Measurements from ENCODE around the gene JCAD. TPM values are rescaled to one million over a fixed set of nuclear protein-coding genes. Genes with fewer than 3 reads are reported as not detected.

JCAD gene
- total and polyA plus RNA-seq, 9 donors = 21.0 to 44.6 (median 33.4) TPM

GRCh38 chr10:30047924-30048531 is 11.4 kb downstream of the JCAD start:
- H3K4me3 ChIP-seq (ENCODE audit: low read length) = no peak overlapping the region
- H3K27ac ChIP-seq (ENCODE audit: low read length) = no peak overlapping the region
- no peak for DNase-seq
- no peaks in the 10 kb centered on the region for H3K9me3 ChIP-seq (replicated peaks; ENCODE audit: control insufficient read depth, low read depth, low read length)
- peaks cover 8% of the 10 kb centered on the region for H3K36me3 ChIP-seq (ENCODE audit: control insufficient read depth, insufficient read depth, low read length)
- no peaks in the 10 kb centered on the region for H3K4me1 ChIP-seq (ENCODE audit: control insufficient read depth, insufficient read depth, low read length)
- H3K27me3 ChIP-seq (ENCODE audit: control insufficient read depth, insufficient read depth, low read length) = no peaks in the 10 kb centered on the region
- 92% methylated on average over 2 of the region's 11 CpGs for WGBS (ENCODE audit: insufficient coverage)

GRCh38 chr10:30047430-30047829 is 12.0 kb downstream of the JCAD start:
- Histone ChIP-seq H3K9me3 (replicated peaks; ENCODE audit: control insufficient read depth, low read depth, low read length) (no peaks in the 10 kb centered on the region), H3K27me3 (ENCODE audit: control insufficient read depth, insufficient read depth, low read length) (no peaks in the 10 kb centered on the region), H3K4me3 (ENCODE audit: low read length) (no peak overlapping the region), H3K4me1 (ENCODE audit: control insufficient read depth, insufficient read depth, low read length) (no peaks in the 10 kb centered on the region), H3K36me3 (ENCODE audit: control insufficient read depth, insufficient read depth, low read length) (peaks cover 8% of the 10 kb centered on the region), H3K27ac (ENCODE audit: low read length) (no peak overlapping the region)
- DNase-seq = no peak
- 91% methylated on average over 21 of the region's 21 CpGs for WGBS (ENCODE audit: insufficient coverage)

- Histone ChIP-seq H3K9me3 (replicated peaks; ENCODE audit: control insufficient read depth, low read depth, low read length) (no peaks in the 10 kb centered on the region), H3K4me1 (ENCODE audit: control insufficient read depth, insufficient read depth, low read length) (no peaks in the 10 kb centered on the region), H3K36me3 (ENCODE audit: control insufficient read depth, insufficient read depth, low read length) (peaks cover 8% of the 10 kb centered on the region), H3K27me3 (ENCODE audit: control insufficient read depth, insufficient read depth, low read length) (no peaks in the 10 kb centered on the region), H3K4me3 (ENCODE audit: low read length) (no peak overlapping the region), H3K27ac (ENCODE audit: low read length) (no peak overlapping the region)
- WGBS (ENCODE audit: insufficient coverage) = 50% methylated on average over 2 of the region's 3 CpGs
- DNase-seq = no peak
These were observed 12.9 kb downstream of the JCAD start for GRCh38 chr10:30046476-30046875.

GRCh38 chr10:30045961-30046360 is 13.4 kb downstream of the JCAD start:
- H3K9me3 ChIP-seq (replicated peaks; ENCODE audit: control insufficient read depth, low read depth, low read length) = no peaks in the 10 kb centered on the region
- WGBS (ENCODE audit: insufficient coverage) = no CpG with 5 or more reads among the region's 7 CpGs
- no peak overlapping the region for H3K27ac ChIP-seq (ENCODE audit: low read length)
- H3K36me3 ChIP-seq (ENCODE audit: control insufficient read depth, insufficient read depth, low read length) = peaks cover 8% of the 10 kb centered on the region
- no peaks in the 10 kb centered on the region for H3K27me3 ChIP-seq (ENCODE audit: control insufficient read depth, insufficient read depth, low read length)
- DNase-seq = no peak
- H3K4me1 ChIP-seq (ENCODE audit: control insufficient read depth, insufficient read depth, low read length) = no peaks in the 10 kb centered on the region
- no peak overlapping the region for H3K4me3 ChIP-seq (ENCODE audit: low read length)

GRCh38 chr10:30043476-30044270 is 15.7 kb downstream of the JCAD start:
- Histone ChIP-seq H3K4me3 (ENCODE audit: low read length) (no peak overlapping the region), H3K27ac (ENCODE audit: low read length) (no peak overlapping the region), H3K9me3 (replicated peaks; ENCODE audit: control insufficient read depth, low read depth, low read length) (no peaks in the 10 kb centered on the region), H3K4me1 (ENCODE audit: control insufficient read depth, insufficient read depth, low read length) (peaks cover 7% of the 10 kb centered on the region), H3K27me3 (ENCODE audit: control insufficient read depth, insufficient read depth, low read length) (peaks cover 5% of the 10 kb centered on the region), H3K36me3 (ENCODE audit: control insufficient read depth, insufficient read depth, low read length) (peaks cover 11% of the 10 kb centered on the region)
- WGBS (ENCODE audit: insufficient coverage) = 36% methylated on average over 4 of the region's 5 CpGs
- no peak for DNase-seq

- 100% methylated on average over 1 of the region's 3 CpGs for WGBS (ENCODE audit: insufficient coverage)
- Histone ChIP-seq H3K36me3 (ENCODE audit: control insufficient read depth, insufficient read depth, low read length) (peaks cover 11% of the 10 kb centered on the region), H3K27ac (ENCODE audit: low read length) (no peak overlapping the region)
These were observed 16.6 kb downstream of the JCAD start for GRCh38 chr10:30042820-30043219.

GRCh38 chr10:30041196-30042105 is 17.9 kb downstream of the JCAD start:
- 90% methylated on average over 3 of the region's 8 CpGs for WGBS (ENCODE audit: insufficient coverage)
- DNase-seq = peak; percentile 47
- Histone ChIP-seq H3K9me3 (replicated peaks; ENCODE audit: control insufficient read depth, low read depth, low read length) (no peaks in the 10 kb centered on the region), H3K27ac (ENCODE audit: low read length) (peak overlapping the region; percentile 65), H3K4me1 (ENCODE audit: control insufficient read depth, insufficient read depth, low read length) (peaks cover 12% of the 10 kb centered on the region), H3K4me3 (ENCODE audit: low read length) (no peak overlapping the region), H3K36me3 (ENCODE audit: control insufficient read depth, insufficient read depth, low read length) (peaks cover 11% of the 10 kb centered on the region), H3K27me3 (ENCODE audit: control insufficient read depth, insufficient read depth, low read length) (peaks cover 5% of the 10 kb centered on the region)

More at GRCh38 chr10:30042820-30043219, 16.6 kb downstream of the JCAD start:
- DNase-seq = no peak
- Histone ChIP-seq H3K27me3 (ENCODE audit: control insufficient read depth, insufficient read depth, low read length) (peaks cover 5% of the 10 kb centered on the region), H3K9me3 (replicated peaks; ENCODE audit: control insufficient read depth, low read depth, low read length) (no peaks in the 10 kb centered on the region), H3K4me3 (ENCODE audit: low read length) (no peak overlapping the region), H3K4me1 (ENCODE audit: control insufficient read depth, insufficient read depth, low read length) (peaks cover 7% of the 10 kb centered on the region)

- Histone ChIP-seq H3K4me1 (ENCODE audit: control insufficient read depth, insufficient read depth, low read length) (peaks cover 15% of the 10 kb centered on the region), H3K27me3 (ENCODE audit: control insufficient read depth, insufficient read depth, low read length) (peaks cover 5% of the 10 kb centered on the region), H3K4me3 (ENCODE audit: low read length) (no peak overlapping the region), H3K36me3 (ENCODE audit: control insufficient read depth, insufficient read depth, low read length) (peaks cover 6% of the 10 kb centered on the region), H3K27ac (ENCODE audit: low read length) (peak overlapping the region; percentile 65), H3K9me3 (replicated peaks; ENCODE audit: control insufficient read depth, low read depth, low read length) (no peaks in the 10 kb centered on the region)
- WGBS (ENCODE audit: insufficient coverage) = 91% methylated on average over 7 of the region's 8 CpGs
- DNase-seq = no peak
These were observed 18.8 kb downstream of the JCAD start for GRCh38 chr10:30040597-30040996.

- Histone ChIP-seq H3K9me3 (replicated peaks; ENCODE audit: control insufficient read depth, low read depth, low read length) (no peaks in the 10 kb centered on the region), H3K27ac (ENCODE audit: low read length) (peak overlapping the region; percentile 59), H3K4me1 (ENCODE audit: control insufficient read depth, insufficient read depth, low read length) (peaks cover 15% of the 10 kb centered on the region), H3K4me3 (ENCODE audit: low read length) (no peak overlapping the region), H3K36me3 (ENCODE audit: control insufficient read depth, insufficient read depth, low read length) (peaks cover 4% of the 10 kb centered on the region), H3K27me3 (ENCODE audit: control insufficient read depth, insufficient read depth, low read length) (peaks cover 5% of the 10 kb centered on the region)
- DNase-seq = no peak
- WGBS (ENCODE audit: insufficient coverage) = 84% methylated on average over 4 of the region's 8 CpGs
These were observed 19.4 kb downstream of the JCAD start for GRCh38 chr10:30039988-30040387.

GRCh38 chr10:30039567-30039966 is 19.8 kb downstream of the JCAD start:
- Histone ChIP-seq H3K27me3 (ENCODE audit: control insufficient read depth, insufficient read depth, low read length) (peaks cover 5% of the 10 kb centered on the region), H3K4me1 (ENCODE audit: control insufficient read depth, insufficient read depth, low read length) (peaks cover 15% of the 10 kb centered on the region), H3K4me3 (ENCODE audit: low read length) (no peak overlapping the region), H3K9me3 (replicated peaks; ENCODE audit: control insufficient read depth, low read depth, low read length) (no peaks in the 10 kb centered on the region), H3K27ac (ENCODE audit: low read length) (peak overlapping the region; percentile 59), H3K36me3 (ENCODE audit: control insufficient read depth, insufficient read depth, low read length) (peaks cover 2% of the 10 kb centered on the region)
- 82% methylated on average over 6 of the region's 14 CpGs for WGBS (ENCODE audit: insufficient coverage)
- DNase-seq = peak; percentile 67

All from muscle of leg (tissue), 11 donors.